DND-41 (cell line): Measurements from ENCODE around the gene STARD7.

Source experiments
- ATAC-seq: fragments of 200-7000 bp; cut with Tn5 transposase; 3 replicates; pipeline ENCODE4 v1.9.1; 2021; ENCODE audit warnings: low read depth; ENCODE audit not compliant: insufficient read depth
- DNase-seq: peaks from one replicate; pipeline ENCODE4 v3.0.0-alpha.2; 2020
- H2AFZ ChIP-seq: 2 replicates; pipeline ENCODE4 v1.6.0; 2012; ENCODE audit warnings: low read depth, low read length
- H3K27ac ChIP-seq: 2 replicates; pipeline ENCODE4 v1.5.1; 2012; ENCODE audit warnings: low read length, inconsistent platforms
- H3K27me3 ChIP-seq: fragments of 200-600 bp; sonication (generic); 2 replicates; pipeline ENCODE4 v1.6.0; 2012; ENCODE audit warnings: low read length, mild to moderate bottlenecking, inconsistent platforms; ENCODE audit not compliant: insufficient read depth, poor library complexity
- H3K36me3 ChIP-seq: 2 replicates; pipeline ENCODE4 v1.5.1; 2012; ENCODE audit warnings: low read length, inconsistent platforms; ENCODE audit not compliant: insufficient read depth
- H3K4me1 ChIP-seq: 2 replicates; pipeline ENCODE4 v1.5.1; 2012; ENCODE audit warnings: mild to moderate bottlenecking, low read length; ENCODE audit not compliant: insufficient read depth
- H3K4me2 ChIP-seq: 2 replicates; pipeline ENCODE4 v1.6.0; 2012; ENCODE audit warnings: mild to moderate bottlenecking, moderate library complexity, low read length, inconsistent platforms; ENCODE audit not compliant: insufficient read depth
- H3K4me3 ChIP-seq, 2 experiments: fragments of 200-600 bp in 1 of 2; shearing (Covaris generic) in 1 of 2; 2 replicates each; pipeline ENCODE4 v1.5.1; 2012 to 2016; ENCODE audit warnings: inconsistent platforms in 2 of 2, low read length in 2 of 2, mild to moderate bottlenecking in 2 of 2, low read depth in 1 of 2, moderate library complexity in 1 of 2
- H3K79me2 ChIP-seq: 2 replicates; pipeline ENCODE4 v1.6.0; 2012; ENCODE audit warnings: low read length, inconsistent platforms; ENCODE audit not compliant: insufficient read depth
- H3K9ac ChIP-seq: 2 replicates; pipeline ENCODE4 v1.6.0; 2012; ENCODE audit warnings: low read depth, mild to moderate bottlenecking, inconsistent platforms, low read length, moderate library complexity
- H3K9me3 ChIP-seq: 2 replicates; pipeline ENCODE4 v1.5.1; 2012; ENCODE audit warnings: low read length, moderate library complexity, mild to moderate bottlenecking, inconsistent platforms; ENCODE audit not compliant: insufficient read depth, severe bottlenecking
- H4K20me1 ChIP-seq: 2 replicates; pipeline ENCODE4 v1.6.0; 2012; ENCODE audit warnings: low read length; ENCODE audit not compliant: insufficient read depth
- CTCF ChIP-seq: IDR thresholded peaks from 2 replicates; pipeline ENCODE4 v1.5.1; 2012; ENCODE audit warnings: borderline replicate concordance, low read length, moderate library complexity, mild to moderate bottlenecking; ENCODE audit not compliant: poor library complexity, severe bottlenecking; ENCODE audit errors: extremely low read depth
- EZH2 ChIP-seq: IDR thresholded peaks from 3 replicates; pipeline ENCODE4 v1.6.1; 2012; ENCODE audit warnings: borderline replicate concordance, low read depth, mild to moderate bottlenecking, moderate library complexity, low read length, inconsistent platforms; ENCODE audit not compliant: severe bottlenecking

The STARD7 gene

GRCh38 chr2:96153991-96154431 is 54.6 kb downstream of the STARD7 start:
- Histone ChIP-seq H3K9ac (no peak overlapping the region), H2AFZ (no peak overlapping the region), H3K27me3 (no peaks in the 10 kb centered on the region), H3K36me3 (no peaks in the 10 kb centered on the region), H3K4me3 (no peak overlapping the region), H3K79me2 (no peaks in the 10 kb centered on the region), H3K4me1 (peaks cover 12% of the 10 kb centered on the region), H3K27ac (no peak overlapping the region), H3K4me2 (no peak overlapping the region), H4K20me1 (no peaks in the 10 kb centered on the region; the same call in 1 of the 2 replicates), H3K9me3 (no peaks in the 10 kb centered on the region)
- DNase-seq (no peak), ATAC-seq (no peak)
- no peak for TF ChIP-seq EZH2
- peak; percentile 6 for TF ChIP-seq CTCF

GRCh38 chr2:96153291-96153713 is 55.3 kb downstream of the STARD7 start:
- H3K4me3 ChIP-seq, result no peak overlapping the region
- no peak for TF ChIP-seq EZH2
- TF ChIP-seq CTCF, result no peak
- H3K27me3 ChIP-seq, result no peaks in the 10 kb centered on the region
- no peak overlapping the region for H3K9ac ChIP-seq
- no peak overlapping the region for H3K4me2 ChIP-seq
- H4K20me1 ChIP-seq, result no peaks in the 10 kb centered on the region; the same call in 1 of the 2 replicates
- no peaks in the 10 kb centered on the region for H3K79me2 ChIP-seq
- H3K27ac ChIP-seq, result no peak overlapping the region
- H3K4me1 ChIP-seq, result peaks cover 18% of the 10 kb centered on the region
- DNase-seq (no peak), ATAC-seq (no peak)
- no peaks in the 10 kb centered on the region for H3K36me3 ChIP-seq
- H2AFZ ChIP-seq, result no peak overlapping the region
- no peaks in the 10 kb centered on the region for H3K9me3 ChIP-seq

- no peaks in the 10 kb centered on the region for H3K9me3 ChIP-seq
- TF ChIP-seq CTCF (no peak), EZH2 (no peak)
- no peaks in the 10 kb centered on the region for H3K36me3 ChIP-seq
- no peaks in the 10 kb centered on the region for H3K27me3 ChIP-seq
- H3K4me3 ChIP-seq, result no peak overlapping the region
- no peaks in the 10 kb centered on the region for H3K79me2 ChIP-seq
- H3K4me1 ChIP-seq, result peaks cover 26% of the 10 kb centered on the region
- no peaks in the 10 kb centered on the region; the same call in 1 of the 2 replicates for H4K20me1 ChIP-seq
- H3K27ac ChIP-seq, result no peak overlapping the region
- no peak overlapping the region for H3K9ac ChIP-seq
- H3K4me2 ChIP-seq, result no peak overlapping the region
- ATAC-seq (no peak), DNase-seq (no peak)
- no peak overlapping the region for H2AFZ ChIP-seq
Observed at GRCh38 chr2:96152304-96153161, 56.1 kb downstream of the STARD7 start.
